Stimulated activated CD4-positive, alpha-beta T cell treated with anti-CD3 and anti-CD28 coated beads, Interleukin-4, amount 100 ng/mL, for 4 hours (primary cell): ENCODE results near the gene SLC34A1.
A peak's percentile ranks its signal among the peaks of the same experiment; 100 is the strongest.

Experiments used
- DNase-seq, 2 experiments: peaks; one replicate each; pipeline ENCODE4 v3.0.0-alpha.2; 2020

The SLC34A1 gene

GRCh38 chr5:177432839-177433657 lies 48.8 kb downstream of the SLC34A1 start:
- DNase-seq = no peak

DNA sequence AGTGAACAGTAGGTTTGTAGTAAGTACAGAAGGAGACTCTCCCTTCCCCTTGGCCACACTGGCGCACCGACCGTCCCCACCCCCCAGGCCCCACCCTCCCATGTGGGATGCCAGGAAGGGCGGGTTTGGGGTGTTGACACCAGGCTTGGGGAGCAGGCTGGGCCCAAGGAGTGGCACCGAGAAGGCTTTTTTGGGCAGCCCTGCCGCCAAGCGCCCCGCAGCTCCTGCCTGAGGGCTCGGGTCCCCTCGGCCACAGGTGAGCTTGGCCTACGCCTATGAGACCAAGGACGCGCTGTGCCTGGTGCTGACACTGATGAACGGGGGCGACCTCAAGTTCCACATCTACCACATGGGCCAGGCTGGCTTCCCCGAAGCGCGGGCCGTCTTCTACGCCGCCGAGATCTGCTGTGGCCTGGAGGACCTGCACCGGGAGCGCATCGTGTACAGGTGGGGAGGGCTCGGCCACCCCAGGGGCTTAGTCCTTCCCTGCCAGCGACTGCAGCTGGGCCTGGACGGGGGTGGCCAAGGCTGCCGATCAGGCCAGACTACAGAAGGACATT lies 49.5 kb downstream of the SLC34A1 start:
- DNase-seq = no peak

DNA sequence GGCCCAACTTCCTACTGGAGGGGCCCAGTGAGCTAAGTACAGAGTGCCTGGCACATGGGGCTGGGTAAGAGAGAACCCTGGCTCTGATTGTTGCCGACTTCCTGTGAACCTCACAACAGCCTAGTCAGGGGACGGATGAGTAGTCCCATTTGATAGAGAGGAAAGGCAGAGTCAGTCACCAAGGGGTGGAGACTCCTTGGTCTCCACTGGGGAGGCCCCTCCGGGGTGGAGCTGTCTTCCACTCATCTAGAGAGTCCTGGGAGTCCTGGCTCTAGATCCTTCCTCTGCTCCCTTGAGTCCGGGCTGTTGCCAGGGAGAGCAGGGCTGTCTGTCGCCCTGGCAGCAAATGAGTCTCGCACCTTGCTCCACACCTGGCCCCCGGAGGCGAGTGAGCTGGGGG lies 50.2 kb downstream of the SLC34A1 start:
- DNase-seq = peak in 1 of 2 experiments; percentile 74

DNA sequence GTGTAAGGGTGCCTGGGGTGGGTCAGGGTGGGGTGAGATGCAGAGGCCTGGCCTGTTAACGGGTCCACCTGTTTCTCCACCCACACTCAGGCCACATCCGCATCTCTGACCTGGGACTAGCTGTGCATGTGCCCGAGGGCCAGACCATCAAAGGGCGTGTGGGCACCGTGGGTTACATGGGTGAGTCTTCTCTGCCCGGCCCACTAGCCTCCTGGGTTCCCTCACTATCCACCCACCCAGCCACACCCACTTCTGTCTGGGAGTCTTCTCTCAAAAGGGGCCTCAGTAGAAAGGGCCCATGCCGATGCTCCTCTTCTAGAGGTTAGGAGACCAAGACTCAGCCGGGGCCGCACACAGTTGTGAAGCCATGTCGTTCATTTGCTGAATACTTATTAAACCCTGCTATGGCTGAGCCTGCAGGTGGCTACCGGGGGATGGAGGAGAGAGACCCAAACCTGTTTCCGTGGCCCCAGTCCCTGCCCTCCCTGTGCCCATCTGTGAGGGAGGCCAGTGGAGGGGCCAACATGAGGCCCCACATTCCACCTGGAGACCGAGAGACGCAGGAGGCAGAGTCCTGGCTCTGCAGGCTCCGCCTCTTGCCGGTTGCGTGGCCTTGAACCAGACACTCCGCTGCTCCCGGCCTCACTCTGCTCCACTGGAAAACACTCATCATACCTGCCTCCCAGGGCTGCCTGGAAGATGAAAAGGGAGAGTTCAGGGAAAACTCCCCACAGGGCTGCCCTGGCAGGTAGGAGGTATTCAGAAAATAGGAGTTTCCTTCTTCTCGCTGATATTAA lies 50.9 kb downstream of the SLC34A1 start:
- no peak for DNase-seq

GRCh38 chr5:177435847-177436536 lies 51.8 kb downstream of the SLC34A1 start:
- DNase-seq = no peak

DNA sequence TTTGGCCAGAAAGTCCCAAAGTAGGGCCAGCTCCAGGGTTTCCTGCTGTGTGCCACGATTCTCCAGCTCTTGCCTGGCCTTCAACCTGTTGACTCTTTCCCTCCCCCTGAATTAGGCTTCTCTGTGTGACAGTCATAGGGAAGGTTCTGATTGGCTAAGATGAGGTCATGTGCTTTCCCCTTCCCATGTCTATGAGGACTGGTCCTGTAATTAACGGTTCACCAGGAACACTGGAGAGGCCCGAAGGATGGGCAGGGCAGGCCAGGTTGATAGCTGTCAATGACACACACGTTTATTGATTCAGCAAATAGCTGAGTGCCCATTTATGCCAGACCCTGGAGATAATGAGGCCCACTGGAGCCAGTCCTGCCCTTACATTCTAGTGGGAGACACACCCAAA lies 53.4 kb downstream of the SLC34A1 start:
- no peak for DNase-seq

GRCh38 chr5:177438468-177438867 lies 54.2 kb downstream of the SLC34A1 start:
- no peak for DNase-seq

DNA sequence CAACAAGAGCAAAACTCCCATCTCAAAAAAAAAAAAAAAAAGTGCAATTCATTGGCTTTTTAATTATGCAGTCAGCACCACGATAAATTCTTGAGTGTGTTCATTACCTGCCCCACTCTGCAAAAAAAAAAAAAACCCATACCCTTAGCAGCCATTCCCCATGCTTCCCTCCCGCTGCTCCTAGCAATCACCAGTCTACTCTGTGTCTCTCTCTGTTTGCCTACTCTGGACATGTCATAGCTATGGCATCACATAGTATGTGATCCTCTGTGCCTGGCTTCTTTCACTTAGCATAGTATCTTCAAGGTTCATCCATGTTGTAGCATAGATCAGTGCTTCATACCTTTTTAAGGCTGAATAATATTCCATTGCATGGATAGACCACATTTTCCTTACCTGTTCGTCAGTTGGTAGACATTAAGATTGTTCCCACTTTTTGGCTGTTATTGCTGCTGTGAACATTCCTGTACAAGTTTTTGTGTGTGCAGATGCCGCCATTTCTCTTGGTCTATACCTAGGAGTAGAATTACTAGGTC lies 55.4 kb downstream of the SLC34A1 start:
- DNase-seq = no peak

GRCh38 chr5:177440211-177440989 lies 56.2 kb downstream of the SLC34A1 start:
- DNase-seq = peak in 1 of 2 experiments; percentile 67

- no peak for DNase-seq
These were observed 57.0 kb downstream of the SLC34A1 start for GRCh38 chr5:177440990-177441780.

DNA sequence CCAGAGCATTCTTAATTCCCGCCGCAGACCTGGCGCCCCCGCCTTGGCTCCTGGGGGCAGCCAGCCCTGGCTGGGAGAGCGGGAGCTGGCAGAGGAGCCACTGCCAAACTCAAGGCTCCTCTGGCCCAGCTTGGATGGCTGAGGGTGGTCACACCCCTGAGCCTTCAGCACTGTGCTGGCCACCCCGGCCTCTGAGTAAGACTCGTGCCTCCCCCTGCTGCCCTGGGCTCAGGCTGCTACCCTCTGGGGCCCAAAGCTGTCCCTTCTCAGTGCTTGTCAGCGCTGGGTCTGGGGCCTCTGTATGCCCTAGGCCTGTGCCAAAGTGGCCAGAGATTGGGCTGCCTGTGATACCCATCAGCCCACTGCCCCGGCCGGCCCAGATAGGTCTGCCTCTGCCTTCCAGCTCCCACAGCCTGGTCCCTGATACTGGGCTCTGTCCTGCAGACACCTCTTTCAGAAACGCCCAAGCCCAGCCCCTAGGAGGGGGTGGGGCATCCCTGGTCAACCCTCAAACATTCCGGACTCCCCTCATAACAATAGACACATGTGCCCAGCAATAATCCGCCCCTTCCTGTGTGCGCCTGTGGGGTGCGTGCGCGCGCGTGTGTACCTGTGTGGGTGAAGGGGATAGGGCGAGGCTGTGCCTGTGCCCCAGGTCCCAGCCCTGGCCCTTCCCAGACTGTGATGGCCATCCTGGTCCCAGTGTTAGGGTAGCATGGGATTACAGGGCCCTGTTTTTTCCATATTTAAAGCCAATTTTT lies 58.0 kb downstream of the SLC34A1 start:
- no peak for DNase-seq

DNA sequence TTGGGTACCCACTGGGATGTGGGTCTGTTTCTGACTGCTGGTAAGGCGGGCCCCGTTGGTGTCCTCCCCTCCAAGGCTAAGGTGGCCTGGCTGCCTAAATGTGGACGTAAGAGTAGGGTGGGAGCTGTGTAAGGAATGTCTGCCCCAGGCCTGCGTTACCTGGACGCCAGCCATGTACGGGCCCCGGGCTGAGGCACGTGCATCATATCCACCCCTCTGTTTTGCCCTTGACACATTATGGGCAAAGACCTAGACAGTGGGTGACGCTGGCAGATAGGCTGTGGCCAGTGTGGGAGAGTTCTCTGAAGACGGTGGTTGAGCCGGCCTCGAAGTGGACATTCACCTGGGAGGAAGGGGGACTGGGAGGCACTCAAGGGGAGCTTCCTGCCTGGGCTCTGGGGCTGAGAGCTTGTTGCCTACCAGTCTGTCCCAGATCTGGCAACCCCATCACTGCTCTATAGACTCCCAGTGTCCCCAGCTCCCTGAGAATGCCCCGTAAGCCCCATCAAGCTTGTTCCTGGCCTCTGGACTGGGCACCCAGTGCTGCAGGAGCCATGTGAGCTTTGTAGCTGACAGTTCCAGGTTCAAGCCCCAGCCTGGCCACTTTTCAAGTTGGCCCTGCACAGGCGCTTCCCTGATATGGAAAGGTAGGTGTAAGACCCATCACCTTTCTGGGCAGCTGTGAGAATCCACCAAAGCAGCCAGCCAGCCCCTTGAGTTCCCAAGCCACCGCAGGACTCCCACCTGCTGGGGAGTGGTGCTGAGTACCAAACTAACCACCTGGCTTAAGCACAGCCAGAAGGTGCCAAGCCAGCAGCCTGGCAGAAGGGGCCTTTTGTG lies 59.1 kb downstream of the SLC34A1 start:
- no peak for DNase-seq

DNA sequence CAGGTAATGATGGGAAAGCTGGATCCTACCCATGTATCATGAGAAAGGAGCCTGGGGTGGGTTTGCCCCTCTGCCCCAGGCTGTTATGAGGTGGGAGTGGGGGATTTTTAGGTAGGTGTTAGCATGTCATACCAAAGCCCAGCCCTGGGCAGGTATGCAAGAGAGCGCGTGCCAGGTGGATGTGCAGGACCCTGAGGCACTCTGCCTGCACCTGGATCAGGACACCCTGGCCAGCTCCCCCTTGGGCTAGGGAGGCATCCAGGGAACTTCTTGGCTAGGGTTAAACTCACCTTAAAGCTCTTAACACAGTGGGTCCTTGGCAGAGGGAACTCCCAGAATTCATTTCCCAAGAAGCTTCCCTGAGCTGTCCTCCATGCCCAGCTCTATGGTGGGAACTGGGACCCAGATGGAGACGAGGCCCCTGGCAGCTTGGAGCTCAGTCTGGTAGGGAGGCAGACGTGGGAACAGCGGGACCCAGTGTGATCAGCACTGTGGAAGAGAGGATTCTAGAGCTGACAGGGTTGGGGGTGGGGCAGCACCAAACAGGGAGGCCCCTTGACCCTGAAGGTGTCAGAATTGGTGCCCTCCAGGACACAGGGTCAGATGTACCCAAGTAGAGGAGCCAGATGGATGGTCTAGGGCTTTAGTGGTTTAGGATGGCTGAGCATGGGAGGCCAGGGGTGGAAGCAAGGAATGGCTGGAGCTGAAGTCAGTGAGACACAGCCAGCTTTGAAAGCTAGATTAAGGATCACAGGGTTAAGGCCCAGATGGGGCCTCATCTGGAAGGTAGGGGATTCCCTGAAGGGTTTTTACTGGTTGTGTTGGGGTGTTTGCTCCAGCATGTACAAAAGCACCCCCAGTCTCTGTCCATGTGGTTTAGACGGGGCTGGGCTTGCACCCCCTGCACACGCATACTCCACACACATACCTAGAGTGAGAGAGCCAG lies 60.1 kb downstream of the SLC34A1 start:
- DNase-seq = no peak

DNA sequence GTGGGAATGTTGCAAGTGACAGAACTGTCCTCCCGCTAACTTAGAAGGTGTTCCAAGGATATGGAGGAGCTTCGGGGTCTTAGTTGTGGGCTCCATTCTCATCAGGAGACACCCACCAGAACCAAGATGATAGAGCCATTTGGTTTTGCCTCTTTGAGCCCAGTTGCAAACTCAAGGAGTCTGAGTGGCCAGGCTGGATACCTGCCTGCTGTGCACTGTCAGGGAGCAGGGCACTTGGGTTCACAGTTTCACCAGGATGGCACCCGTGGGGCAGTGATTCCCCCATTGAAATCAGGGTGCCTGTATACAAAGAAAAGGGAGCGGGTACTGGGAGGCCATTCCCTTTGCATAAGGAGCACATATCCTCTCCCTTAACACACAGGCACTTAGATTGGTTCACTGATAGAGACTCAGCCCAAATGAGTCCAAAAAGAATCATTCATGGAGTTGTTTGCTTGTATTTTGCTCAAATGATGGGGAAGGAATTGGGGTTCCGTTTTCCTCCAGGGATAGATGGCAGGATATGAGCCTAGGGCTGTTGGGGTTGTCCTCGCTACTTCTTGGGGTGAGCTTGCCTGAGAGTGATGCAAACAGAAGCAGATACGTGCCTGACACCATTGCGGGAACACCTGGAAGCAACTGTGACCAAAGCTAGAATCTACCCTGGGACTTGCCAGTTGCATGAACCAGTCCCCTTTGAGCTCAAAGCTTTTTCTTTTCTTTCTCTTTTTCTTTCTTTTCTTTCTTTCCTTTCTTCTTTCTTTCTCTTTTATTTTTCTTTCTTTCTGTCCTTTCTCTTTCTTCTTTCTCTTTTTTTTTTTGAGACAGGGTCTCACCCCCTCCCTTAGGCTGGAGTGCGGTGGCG lies 61.0 kb downstream of the SLC34A1 start:
- no peak for DNase-seq

DNA sequence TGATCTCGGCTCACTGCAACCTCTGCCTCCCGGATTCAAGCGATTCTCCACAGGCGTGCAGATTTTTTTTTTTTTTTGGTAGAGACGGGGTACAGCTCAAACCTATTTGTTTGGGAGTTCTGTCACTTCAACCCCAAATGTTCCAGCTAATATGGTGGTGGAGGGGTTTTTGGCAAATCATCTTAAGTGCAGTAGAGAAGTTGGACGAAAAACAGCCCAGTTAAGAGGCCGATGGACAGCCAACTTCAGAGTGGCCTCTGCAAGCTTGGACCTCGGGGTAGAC lies 61.6 kb downstream of the SLC34A1 start:
- no peak for DNase-seq

- DNase-seq = peak; percentile 72 to 76
These were observed 62.2 kb downstream of the SLC34A1 start, which contains the start of gene PRR7 for GRCh38 chr5:177446200-177447065. Gene PRR7, plus strand, starts transcription at chr5:177446814. Its CDS starts 8,254 bp downstream, at chr5:177455068.
